Upper lobe of left lung (tissue), 6 donors: ENCODE results near the gene PTPRN2. TPM values are rescaled to one million over a fixed set of nuclear protein-coding genes. Genes with fewer than 3 reads are reported as not detected.
"Not testable (repeated sequence)": the region's sequence is repeated elsewhere in the genome, so short reads cannot be mapped to it uniquely, and the experiment has no call there.

Source experiments
- ATAC-seq, 2 donors: fragments of 200-7000 bp; cut with Tn5 transposase; one replicate each; pipeline ENCODE4 v1.9.1; 2022; ENCODE audit warnings: mild to moderate bottlenecking in 2 of 2, moderate library complexity in 2 of 2; ENCODE audit not compliant: low FRiP score in 2 of 2
- DNase-seq, 2 donors: peaks; one replicate each; pipeline ENCODE4 v3.0.0-alpha.2; 2019 to 2020
- H3K27ac ChIP-seq, 4 donors: fragments of 200-600 bp; sonication (generic); one replicate each; pipeline ENCODE4 v1.5.1; 2016 to 2019
- H3K27me3 ChIP-seq, 4 donors: fragments of 200-600 bp; sonication (generic); one replicate each; pipeline ENCODE4 v1.5.1; 2017 to 2019
- H3K36me3 ChIP-seq, 4 donors: fragments of 200-600 bp; sonication (generic); one replicate each; pipeline ENCODE4 v1.5.1; 2016 to 2019
- H3K4me1 ChIP-seq, 4 donors: fragments of 200-600 bp; sonication (generic); one replicate each; pipeline ENCODE4 v1.5.1; 2018 to 2019
- H3K4me3 ChIP-seq, 4 donors: fragments of 200-600 bp; sonication (generic); one replicate each; pipeline ENCODE4 v1.5.1; 2017 to 2019; ENCODE audit warnings: mild to moderate bottlenecking in 2 of 4, moderate library complexity in 1 of 4
- H3K9me3 ChIP-seq, 4 donors: fragments of 200-600 bp; sonication (generic); one replicate each; pipeline ENCODE4 v1.5.1; 2018 to 2019
- EP300 ChIP-seq, 4 donors: sonication (generic); formaldehyde crosslinking; IDR thresholded peaks; one replicate each; pipeline ENCODE4 v1.5.1; 2017; ENCODE audit warnings: antibody characterized with exemption in 4 of 4, control low read depth in 2 of 4
- POLR2A ChIP-seq, 4 donors: fragments of 450-650 bp; IDR thresholded peaks; one replicate each; pipeline ENCODE4 v1.5.1; 2016 to 2017; ENCODE audit warnings: antibody characterized with exemption in 4 of 4, mild to moderate bottlenecking in 2 of 4
- POLR2AphosphoS5 ChIP-seq, 2 donors: sonication (generic); formaldehyde crosslinking; IDR thresholded peaks; one replicate each; pipeline ENCODE4 v1.5.1; 2017; ENCODE audit warnings: antibody characterized with exemption in 2 of 2
- WGBS, 2 donors: methylation state at CpG; one replicate each; pipeline ENCODE4 v1.1.5; 2017 to 2018; 5-methylcytosine and 5-hydroxymethylcytosine counted together
- total RNA-seq, 6 donors: library from RNA; depleted of rRNA in 4 of 6; stranded (reverse); fragments of >200 nt in 4 of 6; gene quantifications; one replicate each; pipeline versions ENCODE4 v1.1.0 to v1.2.1, GENCODE V29; 2016 to 2021
- TF ChIP-seq, protein P1 (sequence below), 6 experiments: fragments of 450-650 bp in 4 of 6; fragments of 200-600 bp in 2 of 6; sonication (generic) in 2 of 6; IDR thresholded peaks; one replicate each; pipeline ENCODE4 v1.5.1; 2016 to 2019; ENCODE audit warnings: antibody characterized with exemption in 6 of 6
- donor health status: DM: no; HTN: no; CAD: no; lungs with moderate emphysema.
- donor health status: DM: no; HTN: yes; CAD: no; lungs with severe emphysema.

Gene PTPRN2
- total RNA-seq, 6 donors from 2014 or later = 3.3 to 7.9 (median 5.2) TPM

DNA sequence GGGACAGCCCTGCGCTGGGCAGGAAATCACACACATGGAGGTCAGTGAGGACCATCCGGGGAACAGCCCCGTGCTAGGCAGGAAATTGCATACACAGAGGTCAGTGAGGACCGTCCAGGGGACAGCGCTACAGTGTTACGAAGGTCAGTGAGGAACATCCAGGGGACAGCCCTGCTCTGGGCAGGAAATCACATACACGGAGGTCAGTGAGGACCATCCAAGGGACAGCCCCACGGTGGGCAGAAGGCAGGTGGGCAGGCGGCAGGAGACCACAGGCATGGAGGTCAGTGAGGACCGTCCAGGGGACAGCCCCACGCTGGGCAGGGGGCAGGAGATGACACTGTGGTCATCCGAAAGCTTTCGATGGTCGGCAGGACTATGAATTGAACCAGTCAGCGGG is 79.7 kb downstream of the PTPRN2 start:
- no peak overlapping the region for H3K27ac ChIP-seq
- peaks cover 4 to 33% (median 26%) of the 10 kb centered on the region in 4 donors for H3K9me3 ChIP-seq
- whole genome bisulfite sequencing, 2 donors = 68 to 70% methylated on average over 7 to 15 of the region's 15 CpGs
- TF ChIP-seq POLR2A (IDR thresholded peaks at IDR 0.05) (no peak), POLR2AphosphoS5 (IDR thresholded peaks at IDR 0.05) (no peak), EP300 (IDR thresholded peaks at IDR 0.05) (no peak)
- H3K4me3 ChIP-seq = no peak overlapping the region
- no peak for ATAC-seq
- no peaks in the 10 kb centered on the region for H3K36me3 ChIP-seq
- DNase-seq = no peak
- no peaks in the 10 kb centered on the region for H3K27me3 ChIP-seq
- H3K4me1 ChIP-seq = no peaks in the 10 kb centered on the region

DNA sequence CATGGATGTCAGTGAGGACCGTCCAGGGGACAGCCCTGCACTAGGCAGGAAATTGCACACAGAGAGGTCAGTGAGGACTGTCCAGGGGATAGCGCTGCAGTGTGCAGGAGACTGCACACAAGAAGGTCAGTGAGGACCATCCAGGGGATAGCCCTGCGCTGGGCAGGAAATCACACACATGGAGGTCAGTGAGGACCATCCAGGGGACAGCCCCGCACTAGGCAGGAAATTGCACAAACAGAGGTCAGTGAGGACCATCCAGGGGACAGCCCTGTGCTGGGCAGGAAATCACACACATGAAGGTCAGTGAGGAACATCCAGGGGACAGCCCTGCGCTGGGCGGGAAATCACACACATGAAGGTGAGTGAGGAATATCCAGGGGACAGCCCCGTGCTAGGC is 80.4 kb downstream of the PTPRN2 start:
- not testable (repeated sequence) for ATAC-seq, DNase-seq, H3K36me3 ChIP-seq, H3K4me1 ChIP-seq, H3K27me3 ChIP-seq, H3K4me3 ChIP-seq, H3K27ac ChIP-seq
- peaks cover 4 to 26% (median 23%) of the 10 kb centered on the region in 4 donors for H3K9me3 ChIP-seq
- 43 to 56% methylated on average over 5 to 7 of the region's 7 CpGs for WGBS, 2 donors

DNA sequence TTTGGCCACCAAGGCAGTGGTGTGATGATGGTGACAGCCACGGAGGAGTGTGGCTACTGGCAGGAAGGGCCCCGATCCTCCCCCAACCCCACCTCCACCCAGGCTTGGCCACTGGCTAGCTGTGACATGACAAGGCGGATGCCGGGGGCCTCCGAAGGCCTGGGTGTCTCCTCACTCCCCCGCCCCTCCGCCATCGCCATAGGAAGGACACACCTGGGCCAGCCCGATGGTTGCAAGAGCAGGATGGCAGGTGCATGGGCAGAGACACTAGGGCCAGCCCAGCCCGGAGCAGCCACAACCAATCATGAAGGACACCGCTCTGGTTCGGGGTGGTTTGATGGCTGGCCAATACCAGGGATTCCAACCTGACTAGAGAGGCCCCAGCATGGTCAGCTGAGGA is 81.0 kb downstream of the PTPRN2 start:
- ATAC-seq (no peak), DNase-seq (no peak)
- no peaks in the 10 kb centered on the region for H3K4me1 ChIP-seq
- H3K27me3 ChIP-seq = no peaks in the 10 kb centered on the region
- H3K36me3 ChIP-seq = no peaks in the 10 kb centered on the region
- no peak overlapping the region for H3K4me3 ChIP-seq
- peaks cover 4 to 20% (median 18%) of the 10 kb centered on the region in 4 donors for H3K9me3 ChIP-seq
- WGBS, 2 donors = 95 to 97% methylated on average over 10 to 12 of the region's 12 CpGs
- TF ChIP-seq POLR2A (IDR thresholded peaks at IDR 0.05) (no peak), POLR2AphosphoS5 (IDR thresholded peaks at IDR 0.05) (no peak), EP300 (IDR thresholded peaks at IDR 0.05) (no peak)
- TF ChIP-seq, protein P1, sequence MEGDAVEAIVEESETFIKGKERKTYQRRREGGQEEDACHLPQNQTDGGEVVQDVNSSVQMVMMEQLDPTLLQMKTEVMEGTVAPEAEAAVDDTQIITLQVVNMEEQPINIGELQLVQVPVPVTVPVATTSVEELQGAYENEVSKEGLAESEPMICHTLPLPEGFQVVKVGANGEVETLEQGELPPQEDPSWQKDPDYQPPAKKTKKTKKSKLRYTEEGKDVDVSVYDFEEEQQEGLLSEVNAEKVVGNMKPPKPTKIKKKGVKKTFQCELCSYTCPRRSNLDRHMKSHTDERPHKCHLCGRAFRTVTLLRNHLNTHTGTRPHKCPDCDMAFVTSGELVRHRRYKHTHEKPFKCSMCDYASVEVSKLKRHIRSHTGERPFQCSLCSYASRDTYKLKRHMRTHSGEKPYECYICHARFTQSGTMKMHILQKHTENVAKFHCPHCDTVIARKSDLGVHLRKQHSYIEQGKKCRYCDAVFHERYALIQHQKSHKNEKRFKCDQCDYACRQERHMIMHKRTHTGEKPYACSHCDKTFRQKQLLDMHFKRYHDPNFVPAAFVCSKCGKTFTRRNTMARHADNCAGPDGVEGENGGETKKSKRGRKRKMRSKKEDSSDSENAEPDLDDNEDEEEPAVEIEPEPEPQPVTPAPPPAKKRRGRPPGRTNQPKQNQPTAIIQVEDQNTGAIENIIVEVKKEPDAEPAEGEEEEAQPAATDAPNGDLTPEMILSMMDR (IDR thresholded peaks at IDR 0.05) = no peak
- no peak overlapping the region for H3K27ac ChIP-seq

DNA sequence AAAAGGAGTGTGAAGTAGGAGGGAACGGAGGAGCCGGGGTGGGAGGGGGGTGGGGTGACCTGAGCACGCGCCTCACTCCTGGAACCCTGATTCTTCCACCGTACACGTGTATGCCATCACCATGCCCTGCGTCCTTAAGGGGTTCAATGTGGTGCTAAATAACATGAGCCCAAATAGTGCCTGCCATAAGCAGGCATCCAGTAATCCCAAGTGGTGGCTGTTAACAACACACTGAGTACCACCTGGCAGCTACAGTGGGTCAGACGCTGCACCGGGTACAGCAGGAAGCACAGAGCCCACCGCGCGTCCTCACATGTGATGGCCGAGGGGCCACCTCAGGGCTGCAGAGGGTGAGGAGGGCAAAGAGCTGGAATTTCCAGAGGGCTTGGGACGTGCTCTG is 81.9 kb downstream of the PTPRN2 start:
- H3K27ac ChIP-seq = no peak overlapping the region
- TF ChIP-seq POLR2A (IDR thresholded peaks at IDR 0.05) = no peak
- TF ChIP-seq, protein P1 (IDR thresholded peaks at IDR 0.05) = no peak
- TF ChIP-seq POLR2AphosphoS5 (IDR thresholded peaks at IDR 0.05) = no peak
- no peaks in the 10 kb centered on the region for H3K27me3 ChIP-seq
- H3K4me3 ChIP-seq = no peak overlapping the region
- H3K9me3 ChIP-seq = peaks cover 4 to 13% (median 11%) of the 10 kb centered on the region in 4 donors
- H3K36me3 ChIP-seq = no peaks in the 10 kb centered on the region
- DNase-seq (no peak), ATAC-seq (no peak)
- H3K4me1 ChIP-seq = no peaks in the 10 kb centered on the region
- 93 to 98% methylated on average over 10 to 14 of the region's 14 CpGs for WGBS, 2 donors

DNA sequence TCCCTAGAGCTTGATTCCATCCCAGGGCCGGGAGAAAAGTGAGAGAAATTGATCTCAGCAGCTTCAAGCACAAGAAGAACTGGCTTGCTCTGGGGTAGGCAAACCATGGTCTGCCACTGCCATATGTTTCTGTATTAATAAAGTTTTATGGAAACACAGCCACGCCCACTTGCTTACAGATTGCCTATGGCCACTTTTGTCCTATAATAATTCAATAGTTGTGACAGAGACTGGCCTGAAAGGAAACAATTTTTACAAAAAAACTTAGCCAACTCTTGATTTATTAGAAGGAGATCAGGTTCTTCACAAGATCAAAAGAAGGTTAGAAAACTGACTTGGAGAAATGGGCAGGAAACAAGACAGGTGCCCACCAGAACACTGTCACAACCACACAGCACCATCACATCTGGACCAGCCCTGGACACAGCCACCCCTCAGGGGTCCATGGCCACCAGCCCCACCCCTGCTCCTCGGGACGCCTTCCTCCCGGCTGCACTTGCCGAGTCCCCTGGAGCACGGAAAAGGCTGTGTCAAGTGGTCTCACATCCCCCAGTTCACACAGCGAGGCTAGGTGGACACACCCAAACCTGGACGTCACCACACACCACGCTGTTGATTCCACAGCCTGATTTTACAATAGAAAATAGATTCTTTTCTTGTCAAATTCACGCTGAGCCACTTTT is 85.4 kb downstream of the PTPRN2 start:
- H3K4me3 ChIP-seq = no peak overlapping the region
- TF ChIP-seq EP300 (IDR thresholded peaks at IDR 0.05) = no peak
- TF ChIP-seq, protein P1 (IDR thresholded peaks at IDR 0.05) = no peak
- TF ChIP-seq POLR2A (IDR thresholded peaks at IDR 0.05) = no peak
- no peak for TF ChIP-seq POLR2AphosphoS5 (IDR thresholded peaks at IDR 0.05)
- H3K9me3 ChIP-seq = peaks cover 4 to 13% (median 11%) of the 10 kb centered on the region in 4 donors
- WGBS, 2 donors = 83 to 91% methylated on average over 11 of the region's 11 CpGs
- no peaks in the 10 kb centered on the region for H3K36me3 ChIP-seq
- no peaks in the 10 kb centered on the region for H3K27me3 ChIP-seq
- ATAC-seq (no peak), DNase-seq (no peak)
- H3K4me1 ChIP-seq = no peaks in the 10 kb centered on the region
- no peak overlapping the region for H3K27ac ChIP-seq
